Endothelial cell of umbilical vein (primary cell): Measurements from ENCODE around the gene ZFYVE28.

Experiments
- EZH2 ChIP-seq: IDR thresholded peaks from 2 replicates; pipeline ENCODE4 v1.6.1; 2012; ENCODE audit warnings: borderline replicate concordance, low read depth, mild to moderate bottlenecking, moderate library complexity, low read length, inconsistent platforms; ENCODE audit not compliant: severe bottlenecking
- FOS ChIP-seq: IDR thresholded peaks from 2 replicates; pipeline ENCODE4 v1.6.1; 2011; ENCODE audit warnings: mild to moderate bottlenecking, low read length, moderate library complexity, borderline replicate concordance; ENCODE audit not compliant: insufficient read depth
- GATA2 ChIP-seq: IDR thresholded peaks from 2 replicates; pipeline ENCODE4 v1.7.0; 2011; ENCODE audit warnings: low read depth, mild to moderate bottlenecking, moderate library complexity, mixed read lengths, low read length; ENCODE audit not compliant: insufficient read length, insufficient read depth
- JUN ChIP-seq: IDR thresholded peaks from 2 replicates; pipeline ENCODE4 v1.6.1; 2011; ENCODE audit warnings: borderline replicate concordance, low read depth; ENCODE audit not compliant: insufficient read length, insufficient read depth
- MYC ChIP-seq: IDR thresholded peaks from one replicate; pipeline ENCODE4 v1.6.1; 2011; ENCODE audit warnings: mild to moderate bottlenecking, low read depth, low read length
- POLR2A ChIP-seq: IDR thresholded peaks from 2 replicates; pipeline ENCODE4 v1.6.1; 2012; ENCODE audit warnings: low read depth, mild to moderate bottlenecking, control low read depth, low read length
- POLR2AphosphoS5 ChIP-seq: IDR thresholded peaks from 2 replicates; pipeline ENCODE4 v1.6.1; 2012; ENCODE audit warnings: low read depth, mild to moderate bottlenecking, control low read depth, low read length, moderate library complexity; ENCODE audit not compliant: insufficient read depth
- TF ChIP-seq, protein P1 (sequence below), 2 donors: IDR thresholded peaks; 1 replicate in 1 of 2; 2 replicates in 1 of 2; pipeline ENCODE4 v1.5.1; 2011; ENCODE audit warnings: low read length in 2 of 2, mild to moderate bottlenecking in 2 of 2, moderate library complexity in 2 of 2, control low read depth in 1 of 2, inconsistent platforms in 1 of 2, low read depth in 1 of 2; ENCODE audit not compliant: insufficient read depth in 1 of 2; ENCODE audit errors: extremely low read depth in 1 of 2
- TF ChIP-seq, protein P2 (sequence below): IDR thresholded peaks from 2 replicates; pipeline ENCODE4 v1.6.1; 2011; ENCODE audit not compliant: insufficient read depth, insufficient read length

DNA sequence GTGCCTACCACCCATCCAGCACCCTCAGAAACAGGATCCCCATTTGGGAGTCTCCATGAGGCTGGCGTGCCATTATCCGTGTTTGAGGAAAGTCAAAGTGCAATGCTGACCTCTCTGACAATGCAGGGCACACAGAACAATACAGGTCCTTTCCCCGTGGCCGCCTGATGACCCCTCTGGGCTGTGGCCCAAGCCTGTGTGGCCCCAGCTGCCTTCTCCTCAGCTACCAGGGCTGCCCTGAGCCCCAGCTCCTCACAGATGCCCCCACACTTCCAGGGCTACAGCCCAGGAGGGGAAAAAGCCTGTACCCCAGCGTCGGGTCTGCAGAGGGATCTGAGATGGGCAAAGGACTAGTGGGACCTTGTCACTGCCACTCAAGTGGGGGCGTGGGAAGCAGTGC lies 15.5 kb downstream of the ZFYVE28 start:
- TF ChIP-seq, protein P1, sequence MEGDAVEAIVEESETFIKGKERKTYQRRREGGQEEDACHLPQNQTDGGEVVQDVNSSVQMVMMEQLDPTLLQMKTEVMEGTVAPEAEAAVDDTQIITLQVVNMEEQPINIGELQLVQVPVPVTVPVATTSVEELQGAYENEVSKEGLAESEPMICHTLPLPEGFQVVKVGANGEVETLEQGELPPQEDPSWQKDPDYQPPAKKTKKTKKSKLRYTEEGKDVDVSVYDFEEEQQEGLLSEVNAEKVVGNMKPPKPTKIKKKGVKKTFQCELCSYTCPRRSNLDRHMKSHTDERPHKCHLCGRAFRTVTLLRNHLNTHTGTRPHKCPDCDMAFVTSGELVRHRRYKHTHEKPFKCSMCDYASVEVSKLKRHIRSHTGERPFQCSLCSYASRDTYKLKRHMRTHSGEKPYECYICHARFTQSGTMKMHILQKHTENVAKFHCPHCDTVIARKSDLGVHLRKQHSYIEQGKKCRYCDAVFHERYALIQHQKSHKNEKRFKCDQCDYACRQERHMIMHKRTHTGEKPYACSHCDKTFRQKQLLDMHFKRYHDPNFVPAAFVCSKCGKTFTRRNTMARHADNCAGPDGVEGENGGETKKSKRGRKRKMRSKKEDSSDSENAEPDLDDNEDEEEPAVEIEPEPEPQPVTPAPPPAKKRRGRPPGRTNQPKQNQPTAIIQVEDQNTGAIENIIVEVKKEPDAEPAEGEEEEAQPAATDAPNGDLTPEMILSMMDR (IDR thresholded peaks at IDR 0.05; ENCODE audit: extremely low read depth in 1 of 2, insufficient read depth in 1 of 2, low read depth in 1 of 2, low read length in 2 of 2) = no peak
- TF ChIP-seq POLR2A (no peak), EZH2 (no peak), POLR2AphosphoS5 (no peak), FOS (no peak), JUN (no peak), GATA2 (no peak), MYC (no peak)
- TF ChIP-seq, protein P2, sequence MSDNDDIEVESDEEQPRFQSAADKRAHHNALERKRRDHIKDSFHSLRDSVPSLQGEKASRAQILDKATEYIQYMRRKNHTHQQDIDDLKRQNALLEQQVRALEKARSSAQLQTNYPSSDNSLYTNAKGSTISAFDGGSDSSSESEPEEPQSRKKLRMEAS = no peak
